Mammary epithelial cell (primary cell): ENCODE results near the gene FBXL16.

Source experiments
- CTCF ChIP-seq, 2 donors: IDR thresholded peaks in 1 of 2; conservative IDR thresholded peaks in 1 of 2; 2 replicates each; pipeline ENCODE4 v1.5.1; 2011 to 2012; ENCODE audit warnings: inconsistent platforms in 2 of 2, low read length in 2 of 2, mild to moderate bottlenecking in 2 of 2, control low read depth in 1 of 2, low read depth in 1 of 2; ENCODE audit not compliant: insufficient read depth in 1 of 2; ENCODE audit errors: extremely low read depth in 1 of 2
- EZH2 ChIP-seq: IDR thresholded peaks from 2 replicates; pipeline ENCODE4 v1.6.1; 2012; ENCODE audit warnings: low read length, inconsistent platforms, borderline replicate concordance

GRCh38 chr16:674968-675883 is 30.4 kb downstream of the FBXL16 start, which contains the start of gene RHBDL1:
- TF ChIP-seq CTCF (conservative IDR thresholded peaks at IDR 0.05 in 1 of 2, IDR thresholded peaks at IDR 0.05 in 1 of 2; ENCODE audit: extremely low read depth in 1 of 2, insufficient read depth in 1 of 2, low read depth in 1 of 2, low read length in 2 of 2) (no peak), EZH2 (no peak)
